ENCODE measurements around the gene FZD10.

Gene FZD10

DNA sequence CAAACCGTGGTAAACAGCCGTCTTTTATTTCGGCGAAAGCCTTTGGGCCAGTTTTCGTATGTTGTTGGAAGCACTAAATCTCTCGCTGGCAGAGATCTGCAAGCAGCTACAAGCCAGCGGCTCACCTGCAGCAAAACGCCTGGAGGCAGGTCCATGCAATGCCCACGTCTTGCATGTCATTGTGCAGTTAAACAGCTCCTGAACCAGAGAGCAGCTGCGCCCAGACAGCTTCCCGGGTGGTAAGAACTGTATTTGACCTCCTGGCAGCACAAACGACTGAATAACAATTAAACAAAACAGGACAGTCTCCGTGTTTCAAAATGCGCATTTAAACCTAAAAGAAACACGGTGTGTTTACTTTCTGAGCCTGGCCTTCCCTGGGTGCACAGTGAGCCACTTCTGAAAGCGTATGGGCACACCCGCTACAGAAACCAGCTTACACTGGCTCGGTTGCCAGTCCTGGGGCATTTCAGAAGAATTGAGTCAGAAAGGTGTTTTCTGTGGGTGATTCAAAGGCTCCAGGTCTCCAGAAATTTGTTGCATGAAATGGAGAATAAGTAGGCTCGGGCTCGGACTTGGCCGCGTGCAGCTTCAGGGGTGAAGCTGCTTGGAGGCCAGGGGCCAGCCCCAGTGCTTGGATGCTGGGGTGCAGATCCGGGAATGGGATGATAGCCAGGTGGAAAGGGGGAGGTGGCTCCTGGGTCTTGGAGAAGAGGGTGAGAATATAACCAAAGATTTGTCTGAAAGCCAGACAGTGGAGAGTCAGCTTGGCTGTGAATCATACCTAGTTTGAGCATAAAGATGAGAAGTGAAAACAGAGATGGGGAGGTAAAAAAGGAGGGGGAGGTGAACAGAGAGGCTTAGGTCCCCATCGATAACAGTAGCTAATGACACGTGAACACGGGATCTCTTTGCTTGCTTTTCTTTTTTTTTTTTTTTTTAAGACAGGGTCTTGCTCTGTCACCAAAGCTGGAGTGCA is 24.9 kb upstream of the FZD10 start:
- no peak for ATAC-seq
- TF ChIP-seq OSR1 (CRISPR knock-in tag; IDR thresholded peaks at IDR 0.05) (no peak), ZFP3 (CRISPR knock-in tag; IDR thresholded peaks at IDR 0.05) (no peak), ZNF565 (CRISPR knock-in tag; conservative IDR thresholded peaks at IDR 0.05; ENCODE audit: low read depth) (no peak), RARB (CRISPR knock-in tag; IDR thresholded peaks at IDR 0.05) (no peak), TCF4 (CRISPR knock-in tag; IDR thresholded peaks at IDR 0.05; ENCODE audit: borderline replicate concordance) (no peak), ESRRG (CRISPR knock-in tag; IDR thresholded peaks at IDR 0.05) (no peak), SNAI2 (CRISPR knock-in tag; IDR thresholded peaks at IDR 0.05) (no peak), ISL1 (CRISPR knock-in tag; IDR thresholded peaks at IDR 0.05) (no peak), ZNF8 (CRISPR knock-in tag; IDR thresholded peaks at IDR 0.05) (no peak), ZC3H10 (CRISPR knock-in tag; IDR thresholded peaks at IDR 0.05) (no peak), POU6F1 (CRISPR knock-in tag; IDR thresholded peaks at IDR 0.05; ENCODE audit: borderline replicate concordance, low read depth) (no peak), ARNTL (CRISPR knock-in tag; IDR thresholded peaks at IDR 0.05; ENCODE audit: borderline replicate concordance, low read depth) (no peak)
- TF ChIP-seq, protein P1, sequence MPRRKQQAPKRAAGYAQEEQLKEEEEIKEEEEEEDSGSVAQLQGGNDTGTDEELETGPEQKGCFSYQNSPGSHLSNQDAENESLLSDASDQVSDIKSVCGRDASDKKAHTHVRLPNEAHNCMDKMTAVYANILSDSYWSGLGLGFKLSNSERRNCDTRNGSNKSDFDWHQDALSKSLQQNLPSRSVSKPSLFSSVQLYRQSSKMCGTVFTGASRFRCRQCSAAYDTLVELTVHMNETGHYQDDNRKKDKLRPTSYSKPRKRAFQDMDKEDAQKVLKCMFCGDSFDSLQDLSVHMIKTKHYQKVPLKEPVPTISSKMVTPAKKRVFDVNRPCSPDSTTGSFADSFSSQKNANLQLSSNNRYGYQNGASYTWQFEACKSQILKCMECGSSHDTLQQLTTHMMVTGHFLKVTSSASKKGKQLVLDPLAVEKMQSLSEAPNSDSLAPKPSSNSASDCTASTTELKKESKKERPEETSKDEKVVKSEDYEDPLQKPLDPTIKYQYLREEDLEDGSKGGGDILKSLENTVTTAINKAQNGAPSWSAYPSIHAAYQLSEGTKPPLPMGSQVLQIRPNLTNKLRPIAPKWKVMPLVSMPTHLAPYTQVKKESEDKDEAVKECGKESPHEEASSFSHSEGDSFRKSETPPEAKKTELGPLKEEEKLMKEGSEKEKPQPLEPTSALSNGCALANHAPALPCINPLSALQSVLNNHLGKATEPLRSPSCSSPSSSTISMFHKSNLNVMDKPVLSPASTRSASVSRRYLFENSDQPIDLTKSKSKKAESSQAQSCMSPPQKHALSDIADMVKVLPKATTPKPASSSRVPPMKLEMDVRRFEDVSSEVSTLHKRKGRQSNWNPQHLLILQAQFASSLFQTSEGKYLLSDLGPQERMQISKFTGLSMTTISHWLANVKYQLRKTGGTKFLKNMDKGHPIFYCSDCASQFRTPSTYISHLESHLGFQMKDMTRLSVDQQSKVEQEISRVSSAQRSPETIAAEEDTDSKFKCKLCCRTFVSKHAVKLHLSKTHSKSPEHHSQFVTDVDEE (CRISPR knock-in tag; IDR thresholded peaks at IDR 0.05) = no peak
- TF ChIP-seq, protein P2, sequence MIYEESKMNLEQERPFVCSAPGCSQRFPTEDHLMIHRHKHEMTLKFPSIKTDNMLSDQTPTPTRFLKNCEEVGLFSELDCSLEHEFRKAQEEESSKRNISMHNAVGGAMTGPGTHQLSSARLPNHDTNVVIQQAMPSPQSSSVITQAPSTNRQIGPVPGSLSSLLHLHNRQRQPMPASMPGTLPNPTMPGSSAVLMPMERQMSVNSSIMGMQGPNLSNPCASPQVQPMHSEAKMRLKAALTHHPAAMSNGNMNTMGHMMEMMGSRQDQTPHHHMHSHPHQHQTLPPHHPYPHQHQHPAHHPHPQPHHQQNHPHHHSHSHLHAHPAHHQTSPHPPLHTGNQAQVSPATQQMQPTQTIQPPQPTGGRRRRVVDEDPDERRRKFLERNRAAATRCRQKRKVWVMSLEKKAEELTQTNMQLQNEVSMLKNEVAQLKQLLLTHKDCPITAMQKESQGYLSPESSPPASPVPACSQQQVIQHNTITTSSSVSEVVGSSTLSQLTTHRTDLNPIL (CRISPR knock-in tag; IDR thresholded peaks at IDR 0.05; ENCODE audit: low read depth) = no peak

- ATAC-seq = no peak
- TF ChIP-seq ARNTL (CRISPR knock-in tag; IDR thresholded peaks at IDR 0.05; ENCODE audit: borderline replicate concordance, low read depth) (no peak), ZNF70 (CRISPR knock-in tag; IDR thresholded peaks at IDR 0.05) (no peak), RARB (CRISPR knock-in tag; IDR thresholded peaks at IDR 0.05) (no peak), ZC3H10 (CRISPR knock-in tag; IDR thresholded peaks at IDR 0.05) (no peak), PPARA (CRISPR knock-in tag; IDR thresholded peaks at IDR 0.05; ENCODE audit: borderline replicate concordance) (no peak), TOX (CRISPR knock-in tag; IDR thresholded peaks at IDR 0.05; ENCODE audit: borderline replicate concordance) (no peak), TCF4 (CRISPR knock-in tag; IDR thresholded peaks at IDR 0.05; ENCODE audit: borderline replicate concordance) (no peak), POU6F1 (CRISPR knock-in tag; IDR thresholded peaks at IDR 0.05; ENCODE audit: borderline replicate concordance, low read depth) (no peak)
- TF ChIP-seq, protein P1 (CRISPR knock-in tag; IDR thresholded peaks at IDR 0.05) = no peak
Measured at GRCh38 chr12:130138478-130138877, 23.8 kb upstream of the FZD10 start.

Data from SK-N-SH treated with all-trans-retinoic acid at 6 μM for 48 hours (cell line).